ENCODE results near the gene CFAP119. TPM values are rescaled to one million over a fixed set of nuclear protein-coding genes. Genes with fewer than 3 reads are reported as not detected.

Gene CFAP119
- polyA plus RNA-seq, 1 donor from 2014 or later: 0.63 TPM

DNA sequence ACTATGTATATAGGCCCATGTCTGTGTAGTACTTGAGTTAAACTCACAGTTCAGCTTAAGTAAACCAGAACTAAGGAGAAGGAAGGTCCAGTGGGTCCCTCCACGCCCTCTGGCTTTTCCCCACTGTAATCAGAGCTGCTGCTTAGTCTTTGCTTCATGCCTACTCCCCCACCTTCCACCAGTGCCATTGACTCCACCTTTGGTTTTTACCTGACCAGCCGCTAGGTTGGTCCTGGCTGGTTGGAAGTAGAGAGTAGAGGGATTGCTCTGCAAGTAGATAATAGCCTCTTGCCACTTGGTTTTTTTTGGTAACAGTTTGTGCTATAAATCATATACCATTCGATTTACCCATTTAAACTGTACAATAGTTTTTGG, 36.5 kb downstream of the CFAP119 start:
- no peaks in the 10 kb centered on the region for H3K9me3 Mint-ChIP-seq
- peaks cover 5 to 11% (median 5%) of the 10 kb centered on the region in 3 donors for H3K4me1 Mint-ChIP-seq
- no peaks in the 10 kb centered on the region for H3K27me3 Mint-ChIP-seq
- no peak overlapping the region for H3K4me3 Mint-ChIP-seq
- H3K27ac Mint-ChIP-seq: peak overlapping the region in 1 of 3 donors; percentile 46
- H3K36me3 Mint-ChIP-seq: peaks cover 5% of the 10 kb centered on the region

DNA sequence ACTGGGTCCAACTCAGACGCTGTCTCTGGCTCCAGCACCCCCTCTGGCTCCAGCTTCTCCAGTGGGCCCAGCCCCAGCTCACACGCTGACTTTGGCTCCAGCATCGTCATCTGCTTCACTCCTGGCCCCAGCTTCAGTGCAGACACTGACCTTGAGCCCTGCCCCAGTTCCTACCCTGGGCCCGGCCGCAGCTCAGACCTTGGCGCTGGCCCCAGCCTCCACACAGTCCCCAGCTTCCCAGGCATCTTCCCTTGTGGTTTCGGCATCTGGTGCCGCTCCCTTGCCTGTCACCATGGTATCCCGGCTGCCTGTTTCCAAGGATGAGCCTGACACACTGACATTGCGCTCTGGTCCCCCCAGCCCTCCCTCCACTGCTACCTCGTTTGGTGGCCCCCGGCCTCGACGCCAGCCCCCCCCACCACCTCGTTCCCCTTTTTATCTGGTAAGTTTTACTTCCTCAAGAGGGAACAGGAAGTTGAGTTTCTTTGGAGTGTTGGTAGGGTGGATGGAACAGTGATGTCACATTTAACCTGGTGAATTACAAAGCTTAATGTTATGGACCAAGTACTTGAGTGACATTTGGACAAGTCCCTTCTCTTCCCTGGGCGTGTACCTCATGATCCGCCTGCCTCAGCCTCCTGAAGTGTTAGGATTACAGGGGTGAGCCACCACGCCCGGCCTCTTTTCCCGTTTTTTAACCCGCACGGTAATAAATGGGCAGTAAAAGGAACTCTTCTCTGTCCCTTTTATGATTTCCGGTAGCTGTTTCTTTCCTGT, 37.0 kb downstream of the CFAP119 start:
- Mint-ChIP-seq H3K27me3 (no peaks in the 10 kb centered on the region), H3K27ac (peak overlapping the region in 1 of 3 donors; percentile 76), H3K9me3 (no peaks in the 10 kb centered on the region), H3K36me3 (peaks cover 5% of the 10 kb centered on the region), H3K4me3 (no peak overlapping the region), H3K4me1 (peaks cover 5 to 14% (median 5%) of the 10 kb centered on the region in 3 donors)

DNA sequence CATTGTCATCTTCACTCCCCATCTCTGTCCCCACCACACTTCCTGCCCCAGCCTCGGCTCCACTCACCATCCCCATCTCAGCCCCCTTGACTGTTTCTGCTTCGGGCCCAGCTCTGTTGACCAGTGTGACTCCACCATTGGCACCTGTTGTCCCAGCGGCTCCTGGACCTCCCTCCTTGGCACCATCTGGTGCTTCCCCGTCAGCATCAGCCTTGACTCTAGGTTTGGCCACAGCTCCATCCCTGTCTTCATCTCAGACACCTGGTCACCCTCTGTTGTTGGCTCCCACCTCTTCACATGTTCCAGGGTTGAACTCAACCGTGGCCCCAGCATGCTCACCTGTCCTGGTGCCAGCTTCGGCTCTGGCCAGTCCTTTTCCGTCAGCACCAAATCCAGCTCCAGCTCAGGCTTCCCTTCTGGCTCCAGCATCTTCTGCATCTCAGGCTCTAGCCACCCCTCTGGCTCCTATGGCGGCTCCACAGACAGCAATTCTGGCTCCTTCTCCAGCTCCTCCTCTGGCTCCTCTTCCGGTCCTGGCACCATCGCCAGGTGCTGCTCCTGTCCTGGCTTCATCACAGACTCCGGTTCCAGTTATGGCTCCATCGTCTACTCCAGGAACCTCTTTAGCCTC, 38.0 kb downstream of the CFAP119 start:
- H3K36me3 Mint-ChIP-seq: peaks cover 5% of the 10 kb centered on the region
- H3K9me3 Mint-ChIP-seq: no peaks in the 10 kb centered on the region
- H3K4me1 Mint-ChIP-seq: peaks cover 5 to 14% (median 5%) of the 10 kb centered on the region in 3 donors
- H3K4me3 Mint-ChIP-seq: no peak overlapping the region
- no peaks in the 10 kb centered on the region for H3K27me3 Mint-ChIP-seq
- H3K27ac Mint-ChIP-seq: peak overlapping the region in 2 of 3 donors; percentile 63 to 69

DNA sequence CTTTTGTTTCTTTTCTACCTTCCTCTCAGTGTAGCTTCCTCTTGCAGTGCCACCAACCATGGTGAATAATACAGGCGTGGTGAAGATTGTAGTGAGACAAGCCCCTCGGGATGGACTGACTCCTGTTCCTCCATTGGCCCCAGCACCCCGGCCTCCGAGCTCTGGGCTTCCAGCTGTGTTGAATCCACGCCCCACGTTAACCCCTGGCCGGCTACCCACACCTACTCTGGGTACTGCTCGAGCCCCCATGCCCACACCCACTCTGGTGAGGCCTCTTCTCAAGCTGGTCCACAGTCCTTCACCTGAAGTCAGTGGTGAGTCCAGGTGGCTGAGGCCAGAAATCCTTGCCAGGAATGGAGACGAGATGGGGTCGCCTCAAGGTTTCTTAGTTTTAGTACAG, 38.9 kb downstream of the CFAP119 start:
- H3K27ac Mint-ChIP-seq: peak overlapping the region in 2 of 3 donors; percentile 69 to 82
- H3K27me3 Mint-ChIP-seq: no peaks in the 10 kb centered on the region
- no peak overlapping the region for H3K4me3 Mint-ChIP-seq
- H3K9me3 Mint-ChIP-seq: no peaks in the 10 kb centered on the region
- H3K4me1 Mint-ChIP-seq: peaks cover 5 to 14% (median 5%) of the 10 kb centered on the region in 3 donors
- peaks cover 5% of the 10 kb centered on the region for H3K36me3 Mint-ChIP-seq

DNA sequence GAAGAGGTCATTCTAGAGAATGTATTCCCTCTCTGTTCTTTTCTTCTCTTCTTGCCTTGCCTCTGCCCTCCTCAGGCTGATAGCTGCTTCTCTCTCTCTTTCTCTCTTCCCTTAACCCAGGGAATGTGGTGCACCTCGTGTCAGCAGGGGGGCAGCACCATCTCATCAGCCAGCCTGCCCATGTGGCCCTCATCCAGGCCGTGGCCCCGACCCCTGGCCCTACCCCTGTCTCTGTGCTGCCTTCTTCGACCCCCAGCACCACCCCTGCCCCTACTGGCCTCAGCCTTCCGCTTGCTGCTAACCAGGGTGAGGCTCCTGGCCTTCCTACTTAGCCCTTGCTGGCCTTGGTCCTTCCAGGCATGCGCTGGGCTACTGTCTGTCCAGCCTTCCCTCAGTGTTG, 39.4 kb downstream of the CFAP119 start:
- Mint-ChIP-seq H3K4me3 (no peak overlapping the region), H3K9me3 (no peaks in the 10 kb centered on the region), H3K27ac (peak overlapping the region in 1 of 3 donors; percentile 82), H3K36me3 (peaks cover 5% of the 10 kb centered on the region), H3K27me3 (no peaks in the 10 kb centered on the region), H3K4me1 (peaks cover 5 to 14% (median 5%) of the 10 kb centered on the region in 3 donors)

DNA sequence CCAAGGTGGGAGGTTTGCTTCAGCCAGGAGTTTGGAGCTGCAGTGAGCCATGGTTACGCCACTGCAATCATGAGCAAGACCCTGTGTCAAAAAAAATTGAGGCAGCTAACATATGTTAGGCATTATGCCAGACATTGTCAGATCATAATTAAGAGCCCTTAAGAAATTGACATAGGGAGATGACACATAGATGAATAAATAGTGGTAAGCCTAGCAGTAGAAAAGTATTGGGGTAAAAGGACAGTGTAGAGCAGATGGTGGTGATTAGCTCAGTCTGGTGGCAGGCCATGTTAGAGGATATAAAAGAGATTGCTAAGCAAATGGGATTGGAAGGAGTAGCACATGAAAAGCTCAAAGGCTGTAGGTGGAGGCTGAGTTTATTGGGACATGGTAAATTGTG, 40.3 kb downstream of the CFAP119 start:
- Mint-ChIP-seq H3K4me1 (peaks cover 2 to 14% (median 8%) of the 10 kb centered on the region in 3 donors), H3K9me3 (no peaks in the 10 kb centered on the region), H3K27ac (peak overlapping the region in 1 of 3 donors; percentile 29), H3K36me3 (peaks cover 5% of the 10 kb centered on the region), H3K27me3 (no peaks in the 10 kb centered on the region), H3K4me3 (no peak overlapping the region)

DNA sequence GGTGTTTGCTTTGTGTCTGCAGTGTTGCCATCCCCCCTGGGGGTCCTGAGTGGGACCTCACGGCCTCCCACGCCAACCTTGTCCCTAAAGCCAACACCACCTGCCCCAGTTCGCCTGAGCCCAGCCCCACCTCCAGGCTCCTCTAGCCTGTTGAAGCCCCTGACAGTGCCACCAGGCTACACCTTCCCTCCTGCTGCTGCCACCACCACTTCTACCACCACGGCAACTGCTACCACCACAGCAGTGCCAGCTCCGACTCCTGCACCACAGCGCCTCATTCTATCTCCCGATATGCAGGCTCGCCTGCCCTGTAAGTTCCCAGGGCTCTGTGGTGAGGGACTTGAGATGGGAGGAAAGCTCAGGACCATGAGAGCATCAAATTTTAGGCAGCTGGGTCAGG, 40.7 kb downstream of the CFAP119 start:
- peaks cover 8% of the 10 kb centered on the region for H3K36me3 Mint-ChIP-seq
- H3K27ac Mint-ChIP-seq: peak overlapping the region in 1 of 3 donors; percentile 29
- no peaks in the 10 kb centered on the region for H3K27me3 Mint-ChIP-seq
- peaks cover 2 to 13% (median 13%) of the 10 kb centered on the region in 3 donors for H3K4me1 Mint-ChIP-seq
- H3K9me3 Mint-ChIP-seq: no peaks in the 10 kb centered on the region
- H3K4me3 Mint-ChIP-seq: no peak overlapping the region

DNA sequence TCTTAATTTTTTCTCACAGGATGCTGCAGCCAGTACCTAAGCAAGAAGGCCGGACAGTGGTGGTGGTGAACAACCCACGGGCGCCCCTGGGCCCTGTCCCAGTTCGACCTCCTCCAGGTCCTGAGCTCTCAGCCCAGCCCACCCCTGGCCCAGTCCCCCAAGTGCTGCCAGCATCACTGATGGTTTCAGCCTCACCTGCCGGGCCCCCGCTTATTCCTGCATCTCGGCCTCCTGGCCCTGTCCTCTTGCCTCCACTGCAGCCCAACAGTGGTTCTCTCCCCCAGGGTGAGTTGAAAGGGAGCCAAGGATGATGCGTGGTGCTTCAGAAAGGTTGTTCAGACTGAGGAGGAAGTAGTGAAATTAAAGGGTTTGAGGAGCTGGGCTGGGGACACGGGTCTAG, 41.2 kb downstream of the CFAP119 start:
- Mint-ChIP-seq H3K27ac (no peak overlapping the region), H3K4me3 (no peak overlapping the region), H3K9me3 (no peaks in the 10 kb centered on the region), H3K4me1 (peaks cover 3 to 16% (median 12%) of the 10 kb centered on the region in 3 donors), H3K27me3 (no peaks in the 10 kb centered on the region), H3K36me3 (peaks cover 11% of the 10 kb centered on the region)

DNA sequence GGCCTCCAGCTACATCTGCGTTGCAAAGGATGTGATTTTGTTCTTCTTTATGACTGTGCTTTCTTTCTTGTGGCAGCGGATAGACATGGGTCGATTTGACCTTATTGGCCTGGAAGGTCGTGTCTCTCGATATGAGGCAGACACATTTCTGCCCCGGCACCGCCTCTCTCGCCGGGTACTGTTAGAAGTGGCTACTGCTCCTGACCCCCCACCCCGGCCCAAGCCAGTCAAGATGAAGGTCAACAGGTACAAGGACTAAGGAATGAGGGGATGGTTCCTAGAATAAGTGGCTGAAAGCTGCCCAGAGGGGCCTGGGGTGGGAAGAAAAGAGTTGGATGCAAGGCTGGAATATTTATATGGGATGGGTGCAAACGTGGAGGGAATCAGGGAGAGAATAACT, 41.8 kb downstream of the CFAP119 start:
- Mint-ChIP-seq H3K27me3 (no peaks in the 10 kb centered on the region), H3K27ac (no peak overlapping the region), H3K4me3 (no peak overlapping the region), H3K4me1 (peaks cover 6 to 19% (median 12%) of the 10 kb centered on the region in 3 donors), H3K9me3 (peaks cover 0 to 3% (median 0%) of the 10 kb centered on the region in 3 donors), H3K36me3 (peaks cover 14% of the 10 kb centered on the region)

DNA sequence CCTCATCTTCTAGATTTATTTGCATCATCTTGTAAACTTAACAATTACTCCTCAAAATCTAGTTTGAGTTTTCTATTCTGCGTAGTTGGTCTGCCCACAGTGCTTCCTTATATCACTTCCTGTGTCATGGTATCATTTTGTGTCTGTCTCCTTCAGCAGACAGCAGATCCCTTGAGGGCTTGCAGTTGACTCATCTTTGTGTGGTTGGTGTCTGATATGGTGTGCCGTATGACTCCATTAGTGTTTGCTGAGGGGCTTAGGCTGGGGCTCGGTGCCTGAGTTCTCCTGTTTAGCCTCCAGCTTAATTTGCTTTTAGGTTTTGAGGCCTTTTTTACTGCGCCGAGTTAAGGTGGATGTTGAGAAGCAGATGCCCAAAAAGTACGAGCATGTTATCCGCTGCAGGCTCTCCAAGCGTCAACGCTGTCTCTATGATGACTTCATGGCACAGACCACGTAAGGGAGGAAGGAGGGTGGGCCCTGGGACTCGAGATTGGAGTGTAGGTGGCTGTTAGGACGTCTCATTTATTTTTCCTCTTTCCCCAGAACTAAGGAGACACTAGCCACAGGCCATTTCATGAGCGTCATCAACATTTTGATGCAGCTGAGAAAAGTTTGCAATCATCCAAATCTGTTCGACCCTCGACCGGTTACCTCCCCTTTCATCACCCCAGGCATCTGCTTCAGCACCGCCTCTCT, 46.0 kb downstream of the CFAP119 start:
- Mint-ChIP-seq H3K9me3 (peaks cover 0 to 3% (median 0%) of the 10 kb centered on the region in 3 donors), H3K27ac (peak overlapping the region; percentile 80 to 95 (median 93)), H3K4me1 (peaks cover 11 to 17% (median 15%) of the 10 kb centered on the region in 3 donors), H3K36me3 (peaks cover 13% of the 10 kb centered on the region), H3K4me3 (peak overlapping the region; percentile 57 to 80 (median 63)), H3K27me3 (no peaks in the 10 kb centered on the region)

DNA sequence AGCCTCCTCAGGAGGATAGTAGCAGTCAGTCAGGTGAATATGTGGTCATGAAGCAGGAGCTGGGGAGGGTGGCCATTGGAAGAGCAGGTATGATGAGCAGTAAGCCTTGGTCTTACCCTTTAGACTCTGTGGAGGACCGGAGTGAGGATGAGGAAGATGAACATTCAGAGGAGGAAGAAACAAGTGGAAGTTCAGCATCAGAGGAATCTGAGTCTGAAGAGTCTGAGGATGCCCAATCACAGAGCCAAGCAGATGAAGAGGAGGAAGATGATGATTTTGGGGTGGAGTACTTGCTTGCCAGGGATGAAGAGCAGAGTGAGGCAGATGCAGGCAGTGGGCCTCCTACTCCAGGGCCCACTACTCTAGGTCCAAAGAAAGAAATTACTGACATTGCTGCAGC, 50.1 kb downstream of the CFAP119 start:
- peak overlapping the region in 1 of 3 donors; percentile 27 for H3K27ac Mint-ChIP-seq
- peaks cover 11 to 13% (median 13%) of the 10 kb centered on the region in 3 donors for H3K4me1 Mint-ChIP-seq
- H3K36me3 Mint-ChIP-seq: peaks cover 20% of the 10 kb centered on the region
- no peak overlapping the region for H3K4me3 Mint-ChIP-seq
- H3K9me3 Mint-ChIP-seq: peaks cover 0 to 3% (median 0%) of the 10 kb centered on the region in 3 donors
- H3K27me3 Mint-ChIP-seq: no peaks in the 10 kb centered on the region

DNA sequence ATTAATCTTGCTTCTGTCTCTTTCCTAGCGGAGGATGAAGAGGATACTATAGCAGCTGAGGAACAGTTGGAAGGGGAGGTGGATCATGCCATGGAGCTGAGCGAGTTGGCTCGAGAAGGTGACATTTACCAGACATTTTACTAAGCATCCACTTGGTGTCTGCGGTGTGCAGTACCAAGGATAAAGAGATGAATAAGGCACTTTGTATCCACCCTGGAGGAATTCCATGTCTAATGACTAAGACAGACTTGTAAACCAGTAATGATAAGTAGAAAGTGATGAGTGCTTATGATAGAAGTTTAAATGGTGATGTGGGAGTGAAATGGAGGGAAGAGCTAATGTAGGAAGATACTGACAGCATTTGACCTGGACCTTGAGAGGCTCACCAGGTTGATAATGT, 50.9 kb downstream of the CFAP119 start:
- Mint-ChIP-seq H3K27ac (peak overlapping the region; percentile 40 to 77 (median 69)), H3K36me3 (peaks cover 17% of the 10 kb centered on the region), H3K4me1 (peaks cover 8 to 12% (median 11%) of the 10 kb centered on the region in 3 donors), H3K4me3 (no peak overlapping the region), H3K9me3 (peaks cover 0 to 3% (median 0%) of the 10 kb centered on the region in 3 donors), H3K27me3 (no peaks in the 10 kb centered on the region)

Data from IgD-negative memory B cell (primary cell).